ENCODE results near the gene WRNIP1.

DNA sequence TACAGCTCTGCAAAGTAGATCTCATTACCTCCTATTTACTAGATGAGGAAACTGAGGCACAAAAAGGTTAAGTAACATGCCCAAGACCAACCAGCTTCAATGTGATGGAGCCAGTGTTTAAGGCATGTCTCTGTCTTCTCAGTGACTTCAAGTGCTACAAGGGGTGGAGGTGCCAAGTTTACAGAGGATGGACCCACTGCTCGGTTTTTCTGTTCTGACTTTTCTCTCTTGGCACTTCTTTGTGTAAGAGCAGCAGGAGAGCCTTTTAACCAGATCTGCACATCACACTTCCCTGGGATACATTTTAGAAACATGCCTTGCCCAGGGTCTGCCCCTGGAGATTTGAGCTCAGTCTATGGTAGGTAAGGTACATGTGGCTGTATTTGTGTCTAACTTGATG, 9.8 kb downstream of the WRNIP1 start:
- TF ChIP-seq, protein P1, sequence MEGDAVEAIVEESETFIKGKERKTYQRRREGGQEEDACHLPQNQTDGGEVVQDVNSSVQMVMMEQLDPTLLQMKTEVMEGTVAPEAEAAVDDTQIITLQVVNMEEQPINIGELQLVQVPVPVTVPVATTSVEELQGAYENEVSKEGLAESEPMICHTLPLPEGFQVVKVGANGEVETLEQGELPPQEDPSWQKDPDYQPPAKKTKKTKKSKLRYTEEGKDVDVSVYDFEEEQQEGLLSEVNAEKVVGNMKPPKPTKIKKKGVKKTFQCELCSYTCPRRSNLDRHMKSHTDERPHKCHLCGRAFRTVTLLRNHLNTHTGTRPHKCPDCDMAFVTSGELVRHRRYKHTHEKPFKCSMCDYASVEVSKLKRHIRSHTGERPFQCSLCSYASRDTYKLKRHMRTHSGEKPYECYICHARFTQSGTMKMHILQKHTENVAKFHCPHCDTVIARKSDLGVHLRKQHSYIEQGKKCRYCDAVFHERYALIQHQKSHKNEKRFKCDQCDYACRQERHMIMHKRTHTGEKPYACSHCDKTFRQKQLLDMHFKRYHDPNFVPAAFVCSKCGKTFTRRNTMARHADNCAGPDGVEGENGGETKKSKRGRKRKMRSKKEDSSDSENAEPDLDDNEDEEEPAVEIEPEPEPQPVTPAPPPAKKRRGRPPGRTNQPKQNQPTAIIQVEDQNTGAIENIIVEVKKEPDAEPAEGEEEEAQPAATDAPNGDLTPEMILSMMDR (IDR thresholded peaks at IDR 0.05 in 2 of 3, conservative IDR thresholded peaks at IDR 0.05 in 1 of 3; ENCODE audit: borderline replicate concordance in 1 of 3, insufficient read depth in 1 of 3, low read depth in 2 of 3, low read length in 2 of 3) = no peak
- TF ChIP-seq, protein P2, sequence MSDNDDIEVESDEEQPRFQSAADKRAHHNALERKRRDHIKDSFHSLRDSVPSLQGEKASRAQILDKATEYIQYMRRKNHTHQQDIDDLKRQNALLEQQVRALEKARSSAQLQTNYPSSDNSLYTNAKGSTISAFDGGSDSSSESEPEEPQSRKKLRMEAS (IDR thresholded peaks at IDR 0.05) = no peak
- TF ChIP-seq POLR2AphosphoS5 (IDR thresholded peaks at IDR 0.05; ENCODE audit: low read depth, low read length) = no peak

Measured in HCT116 (cell line).